OCI-LY3 (cell line): Measurements from ENCODE around the gene ABHD5.

Experiments
- H2AFZ ChIP-seq: fragments of 200-600, 300-600 bp; shearing (Covaris generic); 2 replicates; pipeline ENCODE4 v1.6.0; 2014; ENCODE audit warnings: antibody characterized with exemption, low read depth, low read length
- H3K27ac ChIP-seq: fragments of 200-600, 300-600 bp; sonication (generic); 2 replicates; pipeline ENCODE4 v1.5.1; 2014; ENCODE audit warnings: mild to moderate bottlenecking, low read length, moderate library complexity, mixed read lengths
- H3K27me3 ChIP-seq: fragments of 200-600, 300-600 bp; sonication (generic); 2 replicates; pipeline ENCODE4 v1.6.1; 2014; ENCODE audit warnings: low read depth, low read length, mixed read lengths
- H3K36me3 ChIP-seq: fragments of 200-600, 300-600 bp; sonication (generic); replicated peaks from 2 replicates; pipeline ENCODE3; 2014; ENCODE audit warnings: low read depth, low read length, mixed read lengths
- H3K4me1 ChIP-seq: fragments of 300-600, 200-600 bp; sonication (generic); 2 replicates; pipeline ENCODE4 v1.6.1; 2014; ENCODE audit warnings: low read length, mixed read lengths
- H3K4me2 ChIP-seq: fragments of 200-600, 300-600 bp; sonication (generic); 2 replicates; pipeline ENCODE4 v1.6.1; 2014; ENCODE audit warnings: low read length, mixed read lengths
- H3K4me3 ChIP-seq: fragments of 300-600, 200-600 bp; sonication (generic); 2 replicates; pipeline ENCODE4 v1.5.1; 2014; ENCODE audit warnings: antibody characterized with exemption, mild to moderate bottlenecking, low read length, moderate library complexity
- H3K79me2 ChIP-seq: fragments of 300-600, 200-600 bp; shearing (Covaris generic); 2 replicates; pipeline ENCODE4 v1.6.1; 2014; ENCODE audit warnings: mild to moderate bottlenecking, low read length, mixed read lengths
- H3K9ac ChIP-seq: fragments of 300-600, 200-600 bp; shearing (Covaris generic); 2 replicates; pipeline ENCODE4 v1.6.0; 2014; ENCODE audit warnings: mild to moderate bottlenecking, low read length, moderate library complexity
- H3K9me3 ChIP-seq: fragments of 200-600, 300-600 bp; shearing (Covaris generic); 2 replicates; pipeline ENCODE4 v1.6.1; 2014; ENCODE audit warnings: low read length, mixed read lengths; ENCODE audit not compliant: insufficient read depth
- H4K20me1 ChIP-seq: fragments of 200-600, 300-600 bp; sonication (generic); 2 replicates; pipeline ENCODE4 v1.6.1; 2016; ENCODE audit warnings: low read length, mixed read lengths; ENCODE audit not compliant: insufficient read depth
- EZH2phosphoT487 ChIP-seq: fragments of 200-600 bp; shearing (Covaris generic); IDR thresholded peaks from 2 replicates; pipeline ENCODE4 v1.6.1; 2018; ENCODE audit warnings: antibody characterized with exemption, mixed run types, low read depth
- TF ChIP-seq, protein P1 (sequence below): fragments of 200-600, 300-600 bp; sonication (generic); IDR thresholded peaks from 2 replicates; pipeline ENCODE4 v1.5.1; 2014; ENCODE audit warnings: antibody characterized with exemption, low read length, low read depth

The ABHD5 gene

DNA sequence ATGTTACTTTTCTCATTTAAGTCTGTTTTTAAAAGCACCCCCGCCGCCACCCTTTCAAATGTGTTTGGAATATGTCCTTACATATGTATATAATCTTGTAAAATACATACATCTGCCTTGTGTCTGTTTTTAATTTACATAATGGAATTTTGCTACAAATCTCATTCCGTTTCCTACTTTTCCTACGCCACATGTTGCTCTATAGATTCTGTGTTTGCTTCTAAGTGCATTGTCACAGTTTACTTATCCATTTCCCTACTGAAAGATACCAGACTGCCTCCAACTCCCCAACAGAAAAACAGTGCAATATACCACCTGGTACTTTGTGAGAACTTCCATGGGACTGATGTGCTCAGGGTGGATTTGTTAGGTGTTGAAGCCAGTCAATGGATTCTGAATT, 70.2 kb downstream of the ABHD5 start:
- Histone ChIP-seq H3K4me3 (no peak overlapping the region), H3K27ac (no peak overlapping the region), H3K4me1 (peaks cover 8% of the 10 kb centered on the region), H3K79me2 (no peaks in the 10 kb centered on the region), H3K9me3 (no peaks in the 10 kb centered on the region), H3K36me3 (no peaks in the 10 kb centered on the region), H3K4me2 (no peak overlapping the region), H4K20me1 (no peaks in the 10 kb centered on the region), H3K27me3 (peaks cover 9% of the 10 kb centered on the region), H3K9ac (no peak overlapping the region), H2AFZ (no peak overlapping the region)
- TF ChIP-seq, protein P1, sequence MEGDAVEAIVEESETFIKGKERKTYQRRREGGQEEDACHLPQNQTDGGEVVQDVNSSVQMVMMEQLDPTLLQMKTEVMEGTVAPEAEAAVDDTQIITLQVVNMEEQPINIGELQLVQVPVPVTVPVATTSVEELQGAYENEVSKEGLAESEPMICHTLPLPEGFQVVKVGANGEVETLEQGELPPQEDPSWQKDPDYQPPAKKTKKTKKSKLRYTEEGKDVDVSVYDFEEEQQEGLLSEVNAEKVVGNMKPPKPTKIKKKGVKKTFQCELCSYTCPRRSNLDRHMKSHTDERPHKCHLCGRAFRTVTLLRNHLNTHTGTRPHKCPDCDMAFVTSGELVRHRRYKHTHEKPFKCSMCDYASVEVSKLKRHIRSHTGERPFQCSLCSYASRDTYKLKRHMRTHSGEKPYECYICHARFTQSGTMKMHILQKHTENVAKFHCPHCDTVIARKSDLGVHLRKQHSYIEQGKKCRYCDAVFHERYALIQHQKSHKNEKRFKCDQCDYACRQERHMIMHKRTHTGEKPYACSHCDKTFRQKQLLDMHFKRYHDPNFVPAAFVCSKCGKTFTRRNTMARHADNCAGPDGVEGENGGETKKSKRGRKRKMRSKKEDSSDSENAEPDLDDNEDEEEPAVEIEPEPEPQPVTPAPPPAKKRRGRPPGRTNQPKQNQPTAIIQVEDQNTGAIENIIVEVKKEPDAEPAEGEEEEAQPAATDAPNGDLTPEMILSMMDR, result no peak
- no peak for TF ChIP-seq EZH2phosphoT487

DNA sequence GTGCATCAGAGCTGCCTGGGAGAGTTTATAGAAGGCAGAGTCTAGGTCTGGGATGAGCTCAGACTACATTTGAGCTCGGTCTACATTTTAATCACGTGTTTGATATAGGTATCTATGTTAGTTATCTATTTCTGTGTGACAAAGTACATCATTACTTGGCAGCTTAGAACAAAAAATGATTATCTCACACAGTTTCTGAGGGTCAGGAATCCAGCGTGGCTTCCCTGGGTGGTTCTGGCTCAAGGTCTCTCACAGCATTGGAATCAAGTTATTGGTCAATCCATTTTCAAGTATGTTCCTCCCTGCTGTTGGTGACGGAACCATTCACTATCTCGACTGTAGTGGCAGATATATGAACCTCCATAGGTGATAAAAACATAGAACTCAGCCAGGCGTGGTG, 71.7 kb downstream of the ABHD5 start:
- no peaks in the 10 kb centered on the region for H3K79me2 ChIP-seq
- no peak overlapping the region for H2AFZ ChIP-seq
- no peak overlapping the region for H3K4me3 ChIP-seq
- no peak overlapping the region for H3K9ac ChIP-seq
- no peak overlapping the region for H3K4me2 ChIP-seq
- no peaks in the 10 kb centered on the region for H3K36me3 ChIP-seq
- TF ChIP-seq, protein P1, result no peak
- no peak for TF ChIP-seq EZH2phosphoT487
- no peaks in the 10 kb centered on the region for H4K20me1 ChIP-seq
- H3K27me3 ChIP-seq, result 0 out of 2 replicates have a peak, but pooled peaks cover 2% of the 10 kb centered on the region
- H3K9me3 ChIP-seq, result no peaks in the 10 kb centered on the region
- H3K27ac ChIP-seq, result no peak overlapping the region
- peaks cover 8% of the 10 kb centered on the region for H3K4me1 ChIP-seq

DNA sequence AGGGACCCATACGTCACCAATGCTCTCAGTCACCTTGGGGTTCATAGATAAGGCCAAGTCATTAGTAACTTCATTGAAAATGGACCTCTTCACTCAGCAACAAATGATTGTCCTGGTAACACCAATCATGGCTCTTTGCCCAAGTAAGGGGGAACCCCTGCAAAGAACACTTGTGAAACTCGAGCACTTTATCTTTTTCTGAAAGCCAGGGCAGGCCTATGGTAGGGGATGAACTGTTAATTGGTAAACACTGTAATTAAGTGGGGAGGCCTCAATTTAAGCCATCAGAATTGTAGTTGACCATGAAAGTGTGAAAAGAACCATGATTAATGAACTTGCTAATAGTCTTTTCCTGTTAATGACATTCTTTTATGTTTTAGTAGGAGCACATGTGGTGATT, 73.3 kb downstream of the ABHD5 start:
- no peak overlapping the region for H3K9ac ChIP-seq
- no peak overlapping the region for H2AFZ ChIP-seq
- no peak overlapping the region for H3K4me3 ChIP-seq
- H3K9me3 ChIP-seq, result no peaks in the 10 kb centered on the region
- H3K27ac ChIP-seq, result no peak overlapping the region
- TF ChIP-seq, protein P1, result no peak
- TF ChIP-seq EZH2phosphoT487, result no peak
- no peak overlapping the region for H3K4me2 ChIP-seq
- no peaks in the 10 kb centered on the region for H3K36me3 ChIP-seq
- H4K20me1 ChIP-seq, result no peaks in the 10 kb centered on the region
- H3K79me2 ChIP-seq, result no peaks in the 10 kb centered on the region
- peaks cover 18% of the 10 kb centered on the region for H3K4me1 ChIP-seq
- 0 out of 2 replicates have a peak, but pooled peaks cover 8% of the 10 kb centered on the region for H3K27me3 ChIP-seq

DNA sequence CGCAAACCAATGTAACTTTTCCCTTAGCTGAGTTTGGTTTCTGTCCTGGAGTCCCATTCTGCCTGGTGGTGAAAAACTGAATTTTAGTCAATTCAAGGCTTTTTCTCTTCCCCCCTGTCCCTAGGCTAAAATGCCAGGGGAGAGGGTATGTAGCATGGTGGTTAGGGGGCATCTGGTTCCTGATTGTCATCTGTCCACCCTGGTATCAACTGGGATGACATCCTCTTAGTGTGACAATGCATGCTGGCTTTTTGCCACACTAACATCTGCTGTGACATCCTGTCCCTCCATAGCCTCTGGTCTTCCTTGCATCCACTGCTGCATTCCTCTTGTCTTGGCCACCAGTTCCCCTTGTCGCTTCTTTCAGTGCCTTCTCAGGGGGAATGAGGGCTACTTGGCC, 73.7 kb downstream of the ABHD5 start:
- Histone ChIP-seq H3K36me3 (no peaks in the 10 kb centered on the region), H3K79me2 (no peaks in the 10 kb centered on the region), H3K9ac (no peak overlapping the region), H4K20me1 (no peaks in the 10 kb centered on the region), H3K4me1 (peaks cover 20% of the 10 kb centered on the region), H3K27me3 (0 out of 2 replicates have a peak, but pooled peaks cover 8% of the 10 kb centered on the region), H3K4me2 (no peak overlapping the region), H2AFZ (no peak overlapping the region), H3K9me3 (no peaks in the 10 kb centered on the region), H3K4me3 (no peak overlapping the region), H3K27ac (no peak overlapping the region)
- TF ChIP-seq EZH2phosphoT487, result no peak
- TF ChIP-seq, protein P1, result no peak
